A673 (cell line): ENCODE data around the gene GABRP. TPM values are rescaled to one million over a fixed set of nuclear protein-coding genes. Genes with fewer than 3 reads are reported as not detected.

Experiments used
- BruUV-seq: library from RNA; stranded (reverse); fragments of 400-500 nt; replicated peaks from 2 replicates; lab custom pipeline; 2021; lab: Mats Ljungman, UMichigan
- CTCF ChIA-PET: fragments of 300-600 bp; sonication (Branson Sonifier 250); formaldehyde crosslinking; loops from one replicate; lab custom pipeline; 2022; ENCODE audit warnings: antibody characterized with exemption; lab: Charles Lee
- POLR2A ChIA-PET: fragments of 300-600 bp; sonication (Branson Sonifier 250); formaldehyde crosslinking; loops from one replicate; lab custom pipeline; 2022; ENCODE audit warnings: antibody characterized with exemption; ENCODE audit not compliant: low non-redundant PET; lab: Charles Lee
- DNase-seq: peaks from one replicate; pipeline ENCODE4 v3.0.0-alpha.2; 2015; ENCODE audit warnings: low spot score
- H3K27ac ChIP-seq: fragments of 200-600 bp; sonication (generic); 2 replicates; pipeline ENCODE4 v1.5.1; 2016; ENCODE audit warnings: mixed run types, low read depth, mild to moderate bottlenecking, mixed read lengths, antibody characterized with exemption, low read length; ENCODE audit not compliant: poor library complexity, severe bottlenecking
- H3K27me3 ChIP-seq: fragments of 200-600 bp; sonication (generic); replicated peaks from 2 replicates; pipeline ENCODE4 v1.6.1; 2017; ENCODE audit warnings: mixed run types, low read depth, mild to moderate bottlenecking, mixed read lengths, antibody characterized with exemption, low read length; ENCODE audit not compliant: insufficient read depth, poor library complexity
- H3K36me3 ChIP-seq: fragments of 200-600 bp; sonication (generic); 2 replicates; pipeline ENCODE4 v1.6.1; 2016; ENCODE audit warnings: mixed run types, mild to moderate bottlenecking, mixed read lengths, antibody characterized with exemption, low read length; ENCODE audit not compliant: insufficient read depth, poor library complexity, severe bottlenecking
- H3K4me1 ChIP-seq: fragments of 200-600 bp; sonication (generic); 2 replicates; pipeline ENCODE4 v1.6.1; 2017; ENCODE audit warnings: mixed run types, mild to moderate bottlenecking, mixed read lengths, antibody characterized with exemption, low read length; ENCODE audit not compliant: insufficient read depth, poor library complexity, severe bottlenecking
- H3K4me3 ChIP-seq: fragments of 200-600 bp; sonication (generic); 2 replicates; pipeline ENCODE4 v1.5.1; 2016; ENCODE audit warnings: low read depth, mixed run types, mild to moderate bottlenecking, mixed read lengths, low read length; ENCODE audit not compliant: poor library complexity, severe bottlenecking
- H3K9me3 ChIP-seq: fragments of 200-600 bp; sonication (generic); 2 replicates; pipeline ENCODE4 v1.6.1; 2016; ENCODE audit warnings: mixed run types, low read depth, mild to moderate bottlenecking, mixed read lengths, antibody characterized with exemption, low read length; ENCODE audit not compliant: poor library complexity, severe bottlenecking
- CTCF ChIP-seq: fragments of 300-800, 200-600 bp; sonication (generic); conservative IDR thresholded peaks from 2 replicates; pipeline ENCODE4 v1.5.1; 2017; ENCODE audit warnings: low read depth, mild to moderate bottlenecking, antibody characterized with exemption, low read length, moderate library complexity, mixed read lengths
- EZH2 ChIP-seq: fragments of 200-600 bp; sonication (generic); IDR thresholded peaks from 2 replicates; pipeline ENCODE4 v1.6.1; 2017; ENCODE audit warnings: borderline replicate concordance, low read depth, mild to moderate bottlenecking, mixed read lengths, antibody characterized with exemption, low read length; ENCODE audit not compliant: poor library complexity, severe bottlenecking
- intact Hi-C: fragments of 100-400 bp; cut with micrococcal nuclease; formaldehyde crosslinking; loops from one replicate; pipeline ENCODE4 v1.10.0; 2022; ENCODE audit not compliant: unreplicated experiment
- total RNA-seq: library from RNA; stranded (reverse); gene quantifications from 2 replicates; pipeline ENCODE4 v1.2.3, GENCODE V29; 2021

GABRP gene
- total RNA-seq, 1 experiment from 2014 or later = 0.09 TPM

DNA sequence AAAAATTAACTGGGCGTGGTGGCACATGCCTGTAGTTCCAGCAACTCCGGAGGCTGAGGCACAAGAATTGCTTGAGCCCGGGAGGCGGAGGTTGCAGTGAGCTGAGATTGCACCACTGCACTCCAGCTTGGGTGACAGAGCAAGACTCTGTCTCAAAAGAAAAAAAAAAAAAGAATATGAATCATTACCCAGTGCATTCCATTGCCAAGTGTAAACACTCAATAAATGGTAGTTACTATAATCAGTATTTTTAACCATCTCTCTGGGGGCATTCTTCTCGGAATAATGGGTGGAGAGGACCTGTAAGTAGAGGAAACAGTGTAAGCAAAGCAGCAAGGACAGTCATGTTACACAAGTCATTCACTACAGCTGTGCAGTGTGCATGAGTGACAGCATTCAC, 64.5 kb downstream of the GABRP start:
- intact Hi-C loops = no loop called here
- H3K4me1 ChIP-seq = no peaks in the 10 kb centered on the region
- H3K4me3 ChIP-seq = no peak overlapping the region
- ChIA-PET POLR2A (no interaction called here), CTCF (no interaction called here)
- no peaks in the 10 kb centered on the region for H3K36me3 ChIP-seq
- H3K27me3 ChIP-seq = no peaks in the 10 kb centered on the region
- TF ChIP-seq CTCF = no peak
- no peak for TF ChIP-seq EZH2
- no TSS peak for BruUV-seq
- no peak for DNase-seq
- H3K27ac ChIP-seq = no peak overlapping the region
- H3K9me3 ChIP-seq = no peaks in the 10 kb centered on the region

- ChIA-PET POLR2A (no interaction called here), CTCF (no interaction called here)
- BruUV-seq = no TSS peak
- Histone ChIP-seq H3K4me3 (no peak overlapping the region), H3K27me3 (no peaks in the 10 kb centered on the region), H3K27ac (no peak overlapping the region), H3K36me3 (no peaks in the 10 kb centered on the region), H3K4me1 (no peaks in the 10 kb centered on the region), H3K9me3 (no peaks in the 10 kb centered on the region)
- DNase-seq = no peak
- intact Hi-C loops = no loop called here
- TF ChIP-seq EZH2 (no peak), CTCF (no peak)
Measured at GRCh38 chr5:170849374-170849773, 65.8 kb downstream of the GABRP start.

DNA sequence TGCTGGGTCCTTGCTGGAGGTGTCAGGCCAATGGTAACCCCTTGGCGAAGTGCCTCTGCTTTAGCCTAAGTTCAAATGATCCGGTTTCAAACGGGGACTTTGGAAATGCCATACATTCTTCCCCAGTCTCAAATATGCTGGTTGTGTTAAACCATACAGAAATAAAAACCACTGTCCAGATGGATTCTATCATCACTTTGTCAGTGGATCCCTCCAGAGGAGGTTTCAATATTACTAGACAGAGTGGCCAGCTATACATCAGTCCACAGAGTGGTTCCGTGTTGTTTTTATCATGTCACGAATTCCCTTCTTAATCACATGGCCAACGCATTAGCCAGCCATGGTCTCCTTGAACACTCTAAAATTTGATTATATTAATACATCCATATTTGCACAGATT, 71.0 kb downstream of the GABRP start:
- no peak for TF ChIP-seq EZH2
- no peak for TF ChIP-seq CTCF
- BruUV-seq = no TSS peak
- Histone ChIP-seq H3K27ac (no peak overlapping the region), H3K9me3 (no peaks in the 10 kb centered on the region), H3K27me3 (no peaks in the 10 kb centered on the region), H3K4me3 (no peak overlapping the region), H3K36me3 (no peaks in the 10 kb centered on the region), H3K4me1 (no peaks in the 10 kb centered on the region)
- CTCF ChIA-PET = no interaction called here
- intact Hi-C loops = no loop called here
- POLR2A ChIA-PET = no interaction called here
- no peak for DNase-seq
